ACC112 (cell line): ENCODE data around the gene MARK2.

ENCODE experiments used
- H2AFZ ChIP-seq: fragments of 200-600 bp; sonication (generic); one replicate; pipeline ENCODE4 v1.6.0; 2017; ENCODE audit warnings: antibody characterized with exemption, low read length; ENCODE audit not compliant: unreplicated experiment
- H3K27ac ChIP-seq: fragments of 200-600 bp; sonication (generic); 2 replicates; pipeline ENCODE4 v1.5.1; 2014; ENCODE audit warnings: low read depth, mild to moderate bottlenecking, antibody characterized with exemption, low read length, moderate library complexity
- H3K27me3 ChIP-seq: fragments of 200-600 bp; sonication (generic); 2 replicates; pipeline ENCODE4 v1.6.1; 2014; ENCODE audit warnings: mild to moderate bottlenecking, antibody characterized with exemption, low read length, moderate library complexity, mixed read lengths; ENCODE audit not compliant: insufficient read depth
- H3K36me3 ChIP-seq: fragments of 200-600 bp; sonication (generic); 2 replicates; pipeline ENCODE4 v1.6.1; 2016; ENCODE audit warnings: mild to moderate bottlenecking, antibody characterized with exemption, low read length, moderate library complexity, mixed read lengths; ENCODE audit not compliant: insufficient read depth
- H3K4me1 ChIP-seq: fragments of 200-600 bp; sonication (generic); one replicate; pipeline ENCODE4 v1.6.1; 2016; ENCODE audit warnings: low read length, mixed read lengths; ENCODE audit not compliant: insufficient read depth, unreplicated experiment, control insufficient read depth
- H3K4me3 ChIP-seq: fragments of 200-600 bp; sonication (generic); 2 replicates; pipeline ENCODE4 v1.5.1; 2014; ENCODE audit warnings: mild to moderate bottlenecking, low read depth, low read length
- H3K79me2 ChIP-seq: fragments of 200-600 bp; sonication (generic); one replicate; pipeline ENCODE4 v1.6.0; 2016; ENCODE audit warnings: low read length; ENCODE audit not compliant: control insufficient read depth, unreplicated experiment, insufficient read depth

The MARK2 gene

GRCh38 chr11:63908631-63909401 lies 69.9 kb downstream of the MARK2 start:
- no peak overlapping the region for H2AFZ ChIP-seq
- H3K4me3 ChIP-seq: no peak overlapping the region
- no peaks in the 10 kb centered on the region for H3K27me3 ChIP-seq
- H3K4me1 ChIP-seq: no peaks in the 10 kb centered on the region
- H3K36me3 ChIP-seq: peaks cover 3% of the 10 kb centered on the region; the same call in 1 of the 2 replicates
- no peaks in the 10 kb centered on the region for H3K79me2 ChIP-seq
- H3K27ac ChIP-seq: no peak overlapping the region

DNA sequence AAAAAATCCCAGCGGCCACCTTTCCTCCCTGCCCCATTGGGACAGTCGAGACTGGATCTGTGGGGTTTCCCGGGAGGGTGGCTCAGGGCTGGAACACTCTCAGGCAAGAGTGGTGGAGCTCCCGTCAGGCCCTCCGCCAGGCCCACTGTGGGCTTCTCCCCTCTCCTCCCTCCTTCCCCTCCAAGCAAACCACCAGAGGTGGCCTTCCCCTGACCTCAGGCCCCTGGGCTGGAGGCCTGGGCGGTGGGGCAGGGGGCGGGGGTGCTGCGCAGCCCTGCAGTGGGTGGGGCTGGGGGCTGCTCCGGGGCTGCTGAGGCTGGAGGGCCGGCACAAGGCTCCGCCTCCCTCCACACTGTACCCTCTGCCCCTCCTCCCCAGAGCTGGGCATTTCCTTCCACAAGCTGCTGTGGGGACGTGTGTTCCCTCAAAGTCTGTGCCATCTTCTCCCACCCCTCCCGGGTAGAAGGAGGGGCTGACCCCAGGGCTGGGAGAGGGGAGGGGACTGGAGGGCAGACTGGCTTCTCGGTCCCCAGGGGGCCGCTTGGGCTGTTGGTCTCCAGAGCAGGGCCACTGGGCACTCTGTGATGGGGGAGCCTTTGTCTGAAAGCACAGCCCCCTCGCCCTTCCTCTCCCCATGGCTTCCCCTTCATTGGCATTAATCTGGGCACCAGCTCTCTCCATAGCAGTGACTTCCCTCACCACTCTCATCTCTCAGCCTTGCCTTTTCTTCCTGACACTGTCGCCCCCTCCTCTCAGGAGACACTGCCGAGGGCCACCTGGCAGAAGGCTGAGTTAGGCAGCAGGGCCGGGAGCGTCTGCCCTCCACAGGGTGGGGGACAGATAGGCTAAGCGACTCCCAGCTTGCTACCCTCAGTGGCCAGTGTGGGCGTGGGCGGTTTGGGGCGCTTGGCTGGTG lies 70.9 kb downstream of the MARK2 start:
- no peaks in the 10 kb centered on the region for H3K4me1 ChIP-seq
- no peak overlapping the region for H2AFZ ChIP-seq
- no peaks in the 10 kb centered on the region for H3K79me2 ChIP-seq
- H3K4me3 ChIP-seq: no peak overlapping the region
- no peaks in the 10 kb centered on the region for H3K36me3 ChIP-seq
- no peak overlapping the region for H3K27ac ChIP-seq
- no peaks in the 10 kb centered on the region for H3K27me3 ChIP-seq

GRCh38 chr11:63910675-63911074 lies 71.8 kb downstream of the MARK2 start:
- no peak overlapping the region for H2AFZ ChIP-seq
- H3K4me1 ChIP-seq: no peaks in the 10 kb centered on the region
- H3K27ac ChIP-seq: no peak overlapping the region
- no peaks in the 10 kb centered on the region for H3K27me3 ChIP-seq
- no peaks in the 10 kb centered on the region for H3K36me3 ChIP-seq
- no peak overlapping the region for H3K4me3 ChIP-seq
- no peaks in the 10 kb centered on the region for H3K79me2 ChIP-seq

DNA sequence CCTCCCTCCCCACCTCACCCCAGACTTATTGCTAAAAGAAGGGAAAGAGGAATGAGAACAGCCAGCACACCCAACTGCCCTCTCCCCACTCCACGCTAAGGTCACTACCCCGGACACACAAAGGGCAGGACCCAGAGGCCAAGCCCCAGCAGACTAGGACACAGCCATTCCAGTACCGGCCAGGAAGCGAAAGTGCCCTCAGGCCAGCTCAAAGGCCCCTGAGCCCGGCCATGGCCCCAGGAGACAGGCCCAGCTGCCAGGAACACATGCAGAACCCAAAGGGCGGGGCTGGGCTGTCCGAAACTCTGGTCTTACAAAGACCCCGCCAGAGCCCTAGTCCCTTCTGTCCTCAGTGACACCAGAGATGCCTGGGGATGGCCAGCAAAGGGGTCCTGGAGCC lies 72.5 kb downstream of the MARK2 start:
- Histone ChIP-seq H3K4me1 (no peaks in the 10 kb centered on the region), H3K79me2 (no peaks in the 10 kb centered on the region), H3K27ac (no peak overlapping the region)

GRCh38 chr11:63911876-63912275 lies 73.0 kb downstream of the MARK2 start:
- Histone ChIP-seq H3K27me3 (no peaks in the 10 kb centered on the region), H2AFZ (no peak overlapping the region), H3K4me3 (no peak overlapping the region), H3K36me3 (no peaks in the 10 kb centered on the region), H3K4me1 (no peaks in the 10 kb centered on the region), H3K27ac (no peak overlapping the region), H3K79me2 (no peaks in the 10 kb centered on the region)

More for the DNA sequence above, 72.5 kb downstream of the MARK2 start:
- Histone ChIP-seq H3K27me3 (no peaks in the 10 kb centered on the region), H3K36me3 (no peaks in the 10 kb centered on the region), H2AFZ (no peak overlapping the region), H3K4me3 (no peak overlapping the region)

GRCh38 chr11:63912678-63913077 lies 73.8 kb downstream of the MARK2 start:
- H3K27ac ChIP-seq: no peak overlapping the region
- no peak overlapping the region for H2AFZ ChIP-seq
- H3K27me3 ChIP-seq: no peaks in the 10 kb centered on the region
- peaks cover 5% of the 10 kb centered on the region for H3K4me1 ChIP-seq
- no peaks in the 10 kb centered on the region for H3K36me3 ChIP-seq
- H3K4me3 ChIP-seq: no peak overlapping the region
- H3K79me2 ChIP-seq: no peaks in the 10 kb centered on the region

- Histone ChIP-seq H3K4me3 (no peak overlapping the region), H2AFZ (no peak overlapping the region), H3K36me3 (no peaks in the 10 kb centered on the region), H3K27me3 (no peaks in the 10 kb centered on the region), H3K27ac (no peak overlapping the region), H3K79me2 (no peaks in the 10 kb centered on the region), H3K4me1 (peaks cover 17% of the 10 kb centered on the region)
Observed at GRCh38 chr11:63913866-63914830, 75.2 kb downstream of the MARK2 start.

GRCh38 chr11:63914896-63915691 lies 76.2 kb downstream of the MARK2 start:
- Histone ChIP-seq H3K36me3 (no peaks in the 10 kb centered on the region), H2AFZ (no peak overlapping the region), H3K27ac (no peak overlapping the region), H3K4me1 (peaks cover 19% of the 10 kb centered on the region), H3K4me3 (no peak overlapping the region), H3K79me2 (no peaks in the 10 kb centered on the region), H3K27me3 (no peaks in the 10 kb centered on the region)

DNA sequence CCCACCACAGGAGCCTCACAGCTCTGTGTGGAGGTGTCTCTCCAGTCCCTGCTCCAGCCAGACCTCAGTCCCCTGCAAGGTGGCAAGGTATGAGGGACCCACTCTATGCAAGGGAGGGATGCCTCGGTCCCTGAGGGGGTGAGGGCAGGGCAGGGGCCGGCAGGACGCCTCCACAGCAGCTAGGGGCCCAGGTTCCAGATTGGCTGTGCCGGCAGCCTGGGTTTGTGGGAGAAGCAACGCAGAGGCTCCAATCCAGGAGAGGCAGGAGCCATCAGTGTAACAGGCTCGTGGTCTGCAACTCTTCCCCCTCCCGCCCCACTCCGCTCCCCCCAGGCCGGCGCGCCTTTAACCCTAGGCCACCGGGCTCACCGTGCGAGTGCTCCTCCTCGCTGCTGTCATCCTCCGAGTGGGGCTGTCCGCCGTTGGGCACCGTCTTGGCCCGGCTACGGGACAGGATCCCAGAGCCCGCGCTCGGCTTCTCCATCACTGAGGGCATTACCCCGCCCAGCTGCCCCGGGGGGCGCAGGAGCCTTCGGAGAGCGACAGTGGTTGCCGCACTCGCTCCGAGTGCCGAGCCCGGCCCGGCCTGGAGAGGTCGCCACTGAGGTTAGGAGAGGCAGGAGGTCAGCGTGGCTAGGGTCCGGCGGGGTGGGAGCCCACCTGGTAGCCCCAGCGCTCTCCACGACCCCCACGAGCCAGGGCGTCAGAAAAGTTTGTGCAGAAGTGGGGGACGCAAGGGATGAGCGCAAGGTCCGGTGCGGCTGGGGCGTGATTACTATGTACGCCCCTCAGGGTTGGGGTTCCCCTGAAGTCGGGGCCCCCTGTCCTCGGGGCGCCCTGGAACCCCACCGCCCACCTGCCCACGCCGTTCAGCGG lies 77.3 kb downstream of the MARK2 start:
- H3K27me3 ChIP-seq: no peaks in the 10 kb centered on the region
- no peak overlapping the region for H3K27ac ChIP-seq
- no peaks in the 10 kb centered on the region for H3K79me2 ChIP-seq
- H3K36me3 ChIP-seq: no peaks in the 10 kb centered on the region
- H3K4me1 ChIP-seq: peaks cover 24% of the 10 kb centered on the region
- peak overlapping the region; percentile 77 for H3K4me3 ChIP-seq
- H2AFZ ChIP-seq: no peak overlapping the region
